HG03060 (cell line): ENCODE measurements around the gene SCN10A.

Source experiments
- ATAC-seq: cut with Tn5 transposase; IDR thresholded peaks from one replicate; pipeline ENCODE4 v1.9.1; 2021; ENCODE audit warnings: low read depth, moderate number of reproducible peaks; ENCODE audit not compliant: unreplicated experiment

SCN10A gene

DNA sequence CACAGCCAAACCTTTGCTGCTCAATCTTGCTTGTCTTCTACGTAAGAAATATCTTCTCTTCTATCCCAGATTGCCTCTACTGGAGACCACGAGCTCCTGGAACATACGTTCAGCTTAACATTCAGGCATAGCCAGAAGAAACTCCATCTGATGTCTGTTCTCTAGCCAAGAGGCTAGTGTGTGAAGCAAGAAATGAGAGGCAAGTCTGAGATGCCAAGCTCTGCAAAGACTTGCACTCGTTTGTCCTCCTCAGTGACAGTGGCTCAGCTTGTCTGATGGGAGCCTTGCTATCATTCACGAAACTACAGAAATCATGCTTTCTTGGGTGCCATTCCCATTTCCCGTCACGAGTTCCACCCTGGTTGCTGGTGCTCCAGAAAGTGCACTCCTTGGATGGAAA, at the start of gene SCN10A:
SCN10A (minus strand) TSS at position 192 of the 400 bp plus-strand sequence. CDS start 22,207 bp downstream, outside the sequence.
- no peak for ATAC-seq

DNA sequence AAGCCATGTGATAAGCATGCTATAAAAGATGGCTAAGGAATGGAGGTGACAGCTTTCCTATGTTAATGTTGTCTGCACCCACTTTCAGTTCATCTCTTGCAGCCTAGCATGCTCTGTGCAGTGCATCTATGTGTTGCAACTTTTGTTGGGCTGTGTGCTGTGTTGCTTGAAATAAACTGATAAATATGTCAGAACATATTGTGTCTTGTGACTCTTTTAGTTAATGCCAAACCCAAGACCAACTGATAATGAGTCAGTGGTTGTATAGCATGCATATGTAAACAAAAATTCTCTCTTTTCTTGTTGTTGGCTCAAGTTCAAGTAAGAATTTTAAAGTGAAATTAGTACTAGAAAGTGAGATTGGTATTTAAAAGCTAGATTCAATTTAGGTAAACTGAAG, 37.0 kb upstream of the SCN10A start:
- ATAC-seq, result no peak

DNA sequence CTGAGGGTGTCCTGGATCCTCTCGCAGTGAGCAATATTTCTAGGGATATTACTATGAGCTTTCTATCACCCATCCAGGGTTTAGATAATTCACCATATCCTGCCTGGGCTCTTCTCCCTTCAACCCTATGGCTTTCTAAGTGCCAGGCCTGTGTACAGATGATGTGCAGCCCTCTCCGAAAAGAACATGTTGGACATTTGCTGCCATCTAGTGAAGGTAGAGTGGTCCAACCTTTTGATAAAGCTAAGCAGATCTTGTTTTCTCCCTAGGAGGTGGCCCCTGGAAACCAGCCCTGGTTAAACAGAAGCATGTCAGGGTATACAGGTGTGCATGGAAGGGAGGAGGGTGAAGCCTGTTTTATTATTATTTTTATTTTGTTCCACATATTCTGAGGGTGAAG, 27.9 kb upstream of the SCN10A start:
- no peak for ATAC-seq

DNA sequence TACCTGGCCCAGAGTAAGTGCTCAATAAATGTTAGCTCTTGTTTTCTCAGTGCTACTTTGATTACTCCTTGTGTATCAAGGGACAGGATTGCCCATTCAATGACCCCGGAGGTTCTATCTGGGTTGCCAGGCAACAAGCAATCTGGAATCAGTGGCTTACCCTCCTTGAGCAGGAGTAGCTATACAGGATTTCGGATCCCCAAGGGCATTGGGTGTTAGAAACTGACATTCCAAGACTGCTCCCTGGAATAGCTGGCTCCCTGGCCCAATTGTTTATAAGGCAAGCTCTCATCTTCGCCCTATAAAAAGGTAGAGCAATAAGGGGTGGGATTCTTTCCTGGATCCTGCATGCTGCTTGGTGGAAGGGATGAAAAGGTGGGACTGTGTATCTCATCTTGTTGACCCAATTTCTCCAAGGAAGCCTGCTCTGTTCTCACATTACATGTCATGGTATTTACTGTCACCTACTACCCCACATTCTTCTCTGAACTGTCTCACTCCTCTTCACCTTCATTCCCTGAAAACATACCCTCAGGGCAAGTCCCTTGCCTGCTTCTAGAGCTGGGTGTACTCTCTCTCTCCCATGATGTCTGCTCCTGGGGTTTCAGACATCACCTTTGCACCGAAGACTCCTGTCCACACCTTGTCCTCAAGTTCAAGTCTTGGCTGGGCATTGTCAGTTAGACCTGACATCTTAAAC, 26.4 kb upstream of the SCN10A start:
- no peak for ATAC-seq

DNA sequence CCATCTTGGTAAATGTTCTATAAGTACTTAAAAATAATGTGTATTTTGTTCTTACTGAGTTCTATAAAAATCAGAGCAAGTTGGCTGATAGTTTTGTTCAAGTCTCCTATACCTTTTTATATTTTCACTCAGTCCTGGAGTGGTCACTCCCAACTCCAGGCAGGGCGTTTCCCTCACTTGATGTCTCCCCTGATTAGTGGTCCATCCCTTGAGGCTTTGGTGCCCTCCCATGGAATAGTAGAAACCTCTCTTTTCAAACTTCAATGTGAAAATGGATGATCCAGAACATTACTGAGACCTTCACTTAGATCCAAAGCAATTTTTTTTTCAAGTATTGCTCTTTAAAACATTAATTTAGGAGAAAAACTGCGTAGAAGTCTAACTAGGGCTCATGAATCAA, 25.0 kb upstream of the SCN10A start:
- no peak for ATAC-seq

DNA sequence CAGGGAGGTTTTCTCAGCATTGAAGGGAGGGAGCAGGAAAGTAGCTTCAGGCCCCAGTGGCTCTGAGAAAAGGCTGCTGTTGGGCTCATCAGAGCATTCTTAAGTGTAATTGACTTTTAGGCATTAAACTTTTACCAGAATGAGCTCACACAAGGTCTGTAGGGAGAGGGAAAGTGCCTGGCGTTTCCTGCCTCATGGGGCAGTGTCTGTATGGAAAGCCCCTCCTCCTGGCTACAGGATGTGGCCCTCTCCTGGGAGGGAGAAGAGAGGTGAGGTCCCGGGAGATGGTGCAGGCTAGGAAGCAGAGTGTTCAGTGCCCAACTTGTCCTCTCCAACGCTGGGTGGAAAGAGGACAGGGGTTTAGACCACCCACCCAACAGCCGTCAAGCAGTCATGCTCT, 21.3 kb upstream of the SCN10A start:
- no peak for ATAC-seq

DNA sequence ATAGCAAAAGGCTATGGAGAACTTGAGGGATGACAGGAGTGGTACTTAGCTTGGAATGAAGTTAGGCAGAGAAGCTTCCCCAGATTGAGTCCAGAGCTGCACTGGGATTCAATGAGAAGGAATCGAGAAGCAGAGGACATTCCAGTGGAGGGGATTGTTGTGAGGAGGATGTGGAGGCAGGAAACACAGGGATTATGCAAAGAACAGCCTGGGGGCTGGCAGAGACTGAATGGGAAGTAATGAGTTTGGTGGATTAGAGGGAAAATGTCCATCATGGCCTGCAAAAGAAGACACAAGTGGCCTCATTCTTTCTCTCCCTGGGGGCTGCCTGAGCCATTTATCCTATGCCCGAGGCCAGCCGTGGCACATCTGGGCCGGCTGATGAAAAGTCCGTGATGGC, 20.5 kb upstream of the SCN10A start:
- no peak for ATAC-seq

DNA sequence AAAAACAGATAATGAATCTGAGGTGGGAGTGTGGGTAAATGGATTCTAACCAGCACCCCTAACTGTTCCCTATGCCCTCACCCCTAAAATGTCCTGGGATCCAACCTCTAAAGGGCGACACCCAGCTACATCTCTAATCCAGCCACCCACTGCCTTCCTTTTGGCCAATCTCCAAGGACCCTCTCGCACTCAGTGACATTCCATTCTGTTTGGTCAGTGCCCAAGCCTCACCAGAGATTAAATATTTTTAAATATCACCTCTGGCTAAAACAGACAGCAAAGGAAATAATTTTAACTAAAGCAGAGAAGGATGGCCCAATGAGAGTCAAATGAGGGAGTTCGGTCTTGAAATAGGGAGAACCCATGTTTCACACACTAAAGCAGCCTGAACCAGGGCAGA, 19.9 kb upstream of the SCN10A start:
- no peak for ATAC-seq

DNA sequence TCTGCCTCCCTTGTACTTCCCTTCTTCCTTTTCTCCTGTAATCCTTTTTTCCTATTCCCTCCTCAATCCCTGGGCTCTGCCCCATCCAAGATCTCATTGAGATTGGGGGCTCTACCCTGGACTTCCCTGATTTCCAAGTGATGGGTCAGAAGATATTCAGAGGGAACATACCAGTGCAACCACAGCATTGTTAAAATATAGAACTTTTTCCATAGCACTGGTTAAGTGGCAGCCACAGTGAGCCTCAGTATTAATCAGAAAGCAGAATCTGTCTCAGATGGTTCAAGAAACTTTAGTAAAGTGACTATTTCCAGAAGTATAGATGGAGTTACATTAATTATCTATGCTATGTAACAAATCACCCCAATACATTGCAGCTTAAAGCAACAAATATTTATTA, 18.7 kb upstream of the SCN10A start:
- ATAC-seq, result no peak

DNA sequence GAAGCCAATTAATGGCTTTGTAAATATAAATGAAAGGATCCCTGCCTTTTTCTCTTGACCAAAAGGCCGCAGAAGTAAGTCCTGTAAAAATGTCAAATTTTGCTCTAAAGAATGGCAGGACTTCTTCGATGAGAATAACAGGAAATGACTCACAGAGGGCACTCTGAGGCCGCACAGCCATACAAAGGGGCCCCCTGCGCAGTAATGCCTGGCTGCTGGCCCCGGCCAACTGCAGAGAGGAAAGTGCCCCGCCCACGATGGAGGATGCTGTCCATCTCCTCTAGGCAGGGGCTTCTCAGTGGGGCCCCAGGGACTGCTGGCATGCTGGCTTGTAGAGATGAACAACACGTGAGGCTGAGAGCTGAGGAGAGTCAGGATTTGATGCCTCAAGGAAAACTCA, 18.1 kb upstream of the SCN10A start:
- no peak for ATAC-seq

DNA sequence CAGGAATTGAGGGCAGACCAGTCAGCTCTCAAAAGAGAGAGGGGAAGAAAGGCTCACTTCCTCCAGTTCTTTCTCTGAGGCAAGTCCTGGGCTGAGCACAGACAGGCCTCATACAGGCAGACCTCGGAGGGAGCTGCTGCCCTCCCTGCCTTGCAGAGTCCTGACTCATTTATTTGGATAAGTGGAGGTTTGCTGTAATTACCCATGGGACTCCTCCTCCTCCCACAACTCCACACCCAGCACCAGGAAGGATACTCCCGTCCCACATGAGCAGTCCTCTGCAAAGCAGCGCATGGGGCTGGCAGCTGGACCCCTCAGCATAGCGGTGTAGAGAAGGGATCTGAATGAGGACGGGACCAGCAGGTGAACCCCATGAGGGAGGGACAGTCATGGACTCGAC, 13.4 kb upstream of the SCN10A start:
- no peak for ATAC-seq

DNA sequence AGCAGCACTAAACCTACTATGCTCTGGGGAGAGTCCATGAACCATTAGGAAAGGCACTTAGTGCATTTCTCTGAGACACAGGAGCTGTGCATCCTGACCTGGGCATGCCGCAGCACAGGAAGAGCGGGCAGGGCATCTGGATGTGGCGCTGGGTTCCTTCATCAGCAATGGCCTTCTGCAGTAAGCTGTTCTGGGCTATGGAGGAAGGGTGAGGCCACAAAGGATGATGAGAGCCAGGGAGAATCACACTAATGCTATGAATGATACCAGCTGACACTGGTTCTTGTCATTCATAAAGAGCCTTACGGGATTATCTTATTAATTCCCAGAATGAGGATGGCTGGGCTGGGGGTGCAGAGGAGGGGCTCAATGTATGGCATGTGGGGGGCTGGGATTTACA, 12.7 kb upstream of the SCN10A start:
- no peak for ATAC-seq

DNA sequence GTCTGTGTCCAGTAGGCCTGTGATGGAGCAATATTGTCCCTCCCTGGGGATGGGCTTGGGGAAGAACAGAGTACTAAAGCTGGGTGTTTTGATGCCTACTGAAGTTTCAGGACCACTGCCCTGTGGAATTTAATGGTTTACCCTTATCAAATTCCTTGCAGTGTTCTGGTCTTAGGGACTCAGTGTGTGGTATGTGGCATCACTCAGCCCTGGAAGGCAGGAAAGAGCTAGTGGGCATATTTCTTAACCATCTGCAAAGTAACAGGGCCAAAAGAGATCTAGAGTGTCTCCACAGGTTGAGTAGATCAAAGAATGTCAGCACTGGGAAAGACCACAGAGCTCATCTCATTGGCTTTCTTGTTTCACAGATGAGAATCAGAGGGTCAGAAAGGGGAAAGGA, 11.8 kb upstream of the SCN10A start:
- ATAC-seq, result no peak

DNA sequence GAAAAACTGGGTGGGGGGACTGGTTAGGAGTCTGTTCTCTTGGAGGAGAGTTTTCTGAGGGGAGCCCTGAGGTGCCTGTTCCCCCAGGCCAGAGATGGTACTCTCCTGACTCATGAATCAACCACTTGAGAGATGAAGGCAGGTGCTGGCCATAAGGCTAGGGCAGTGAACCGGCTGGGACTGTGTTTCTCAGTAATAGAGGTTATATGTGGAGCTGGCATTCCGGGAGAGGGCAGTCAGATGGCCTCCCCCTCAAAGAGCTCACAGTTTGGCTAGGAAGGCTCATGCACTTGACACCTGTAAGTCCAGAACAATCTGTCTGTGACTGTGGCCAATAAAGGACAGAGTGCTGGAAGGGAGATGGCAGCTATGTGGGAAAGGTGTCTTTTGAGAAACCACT, 10.0 kb upstream of the SCN10A start:
- ATAC-seq, result no peak

DNA sequence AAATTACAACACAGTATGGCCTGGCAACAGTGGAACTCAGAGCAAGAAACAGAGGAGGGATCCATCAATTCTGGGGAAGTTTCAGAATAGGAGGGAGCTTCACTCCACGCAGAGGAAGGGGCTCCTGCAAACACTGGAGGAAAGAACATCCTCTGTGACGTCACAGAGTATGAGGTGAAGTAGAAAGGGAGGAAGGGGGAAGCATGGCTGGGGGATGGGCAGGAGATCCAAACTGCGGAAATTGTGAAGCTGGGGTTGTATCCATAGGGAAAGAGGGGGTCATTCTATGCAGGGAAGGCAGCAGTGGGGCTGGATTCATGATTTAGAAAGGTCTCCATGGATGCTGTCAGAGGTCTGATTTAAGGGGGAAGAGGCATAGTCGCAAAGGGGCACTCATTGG, 8.3 kb upstream of the SCN10A start:
- no peak for ATAC-seq

DNA sequence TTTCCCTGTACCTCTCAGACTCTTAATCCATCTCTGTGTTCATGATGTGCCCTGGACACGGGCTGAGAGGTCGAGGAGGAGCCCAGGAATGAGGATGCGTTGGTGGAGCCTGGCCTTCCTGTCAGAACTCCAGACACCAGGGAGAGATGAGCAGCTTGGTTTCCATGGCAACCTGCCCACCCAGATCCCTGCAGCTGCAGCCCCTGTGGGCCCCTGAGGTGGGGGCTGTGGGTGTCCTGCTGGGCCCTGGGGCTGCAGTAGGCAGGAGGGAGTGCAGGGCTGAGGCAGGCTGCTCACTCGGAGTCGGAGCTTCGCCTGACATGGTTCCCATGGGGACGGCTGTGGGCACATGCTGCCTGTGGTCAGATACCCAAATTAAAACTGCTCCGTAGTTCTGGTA, 7.7 kb upstream of the SCN10A start:
- ATAC-seq, result no peak

DNA sequence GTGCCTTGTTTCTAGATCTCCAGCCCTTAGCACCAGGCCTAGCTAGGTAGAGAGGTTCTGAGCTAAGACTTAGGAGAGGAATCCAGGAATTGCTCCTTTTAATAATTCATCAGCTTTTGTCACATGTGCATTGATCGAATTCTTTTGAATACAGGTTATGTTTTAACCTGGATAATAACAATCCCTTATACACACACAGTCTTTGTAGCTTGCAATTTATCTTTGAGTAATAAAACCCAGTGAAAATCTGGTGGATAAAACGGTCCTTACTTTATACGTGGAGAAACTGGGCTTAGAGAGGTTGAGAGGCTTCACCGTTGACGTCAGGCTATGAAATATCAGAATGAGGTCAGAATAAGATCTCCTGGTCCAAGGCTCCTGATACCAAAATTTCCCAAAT, 7.2 kb upstream of the SCN10A start:
- no peak for ATAC-seq

DNA sequence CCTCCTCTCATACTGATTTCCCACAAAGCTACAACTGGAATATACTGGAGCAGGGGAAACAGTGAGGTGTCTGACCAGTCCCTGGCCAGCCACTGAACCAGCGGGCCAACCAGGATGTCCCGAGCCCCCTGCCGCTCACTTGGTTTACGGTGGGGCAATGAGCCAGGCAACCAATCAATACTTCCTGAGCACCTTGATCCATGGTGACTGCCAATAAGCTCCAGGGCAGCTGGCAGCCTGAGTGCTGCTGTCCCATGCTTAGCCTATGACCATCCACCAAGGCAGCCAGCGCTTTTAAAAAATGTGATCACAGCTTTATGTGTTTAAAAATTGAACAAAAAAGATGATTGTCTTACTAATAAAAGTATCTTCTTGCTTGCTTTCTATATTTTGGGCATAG, 4.2 kb downstream of the SCN10A start:
- ATAC-seq, result no peak

DNA sequence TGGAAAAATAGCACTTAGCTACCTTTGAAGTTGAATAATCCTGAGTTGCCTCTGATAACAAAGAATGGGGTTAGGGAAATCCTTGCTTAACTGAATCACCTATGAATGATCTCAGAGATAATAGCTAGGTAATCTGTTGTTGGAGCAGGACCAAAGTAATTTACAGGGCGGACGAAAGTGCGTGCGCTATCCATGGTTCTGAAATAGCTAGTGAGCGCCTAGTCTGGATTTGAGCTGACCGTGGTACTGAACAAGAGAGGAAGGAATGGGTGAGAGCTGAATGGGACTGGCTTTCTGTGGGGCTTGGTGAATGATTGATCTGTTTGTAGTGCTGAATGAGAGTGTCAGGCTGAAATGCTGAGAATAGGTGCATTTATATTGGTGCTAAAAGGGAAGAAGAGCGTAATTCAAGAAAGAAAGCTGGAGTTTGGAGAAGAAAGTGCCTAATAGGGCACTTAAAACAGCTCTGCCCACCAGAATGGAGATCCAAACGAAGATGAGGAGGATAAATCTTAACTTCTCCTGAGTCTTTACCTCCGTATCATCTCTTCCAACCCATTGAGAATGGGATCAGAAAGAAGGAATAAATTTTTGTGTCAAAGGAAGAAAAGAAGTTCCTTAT, 10.1 kb downstream of the SCN10A start:
- ATAC-seq, result no peak

DNA sequence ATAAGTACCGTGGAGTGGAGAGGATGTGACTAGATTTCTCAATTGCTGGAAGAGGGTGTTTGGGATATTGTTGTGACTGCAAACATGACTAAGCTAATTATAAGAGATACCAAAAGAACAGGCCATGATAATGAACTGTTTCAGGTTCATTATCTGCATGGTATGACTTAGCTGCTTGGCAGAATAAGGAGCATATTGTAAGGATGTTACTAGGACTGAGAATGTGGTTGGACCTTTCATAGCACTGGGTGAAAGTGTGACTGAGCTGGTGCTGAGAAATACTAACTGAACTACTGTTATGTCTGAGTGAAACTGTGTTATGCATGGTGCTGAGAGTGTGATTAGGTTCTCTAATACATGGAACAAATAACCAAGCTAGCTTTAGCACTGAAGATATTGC, 11.0 kb downstream of the SCN10A start:
- no peak for ATAC-seq

DNA sequence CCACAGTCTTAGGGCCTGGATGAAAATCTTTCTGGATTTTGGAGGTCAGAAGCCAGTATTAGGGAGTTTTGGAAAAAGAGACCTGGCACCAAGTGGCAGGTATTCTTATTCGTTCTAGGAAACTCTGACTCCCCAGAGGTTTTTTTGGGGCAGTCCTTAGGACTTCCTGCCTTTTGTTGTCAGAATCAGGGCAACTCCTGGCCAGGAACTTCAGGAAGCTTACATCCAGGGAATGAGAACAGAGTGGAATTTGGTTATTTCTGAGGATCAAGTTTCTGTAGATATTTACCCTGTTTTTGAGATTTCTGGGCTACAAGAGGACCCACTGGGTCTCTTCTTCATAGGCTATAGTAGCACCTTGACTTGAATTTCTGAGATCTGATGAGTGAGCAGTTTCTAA, 15.5 kb downstream of the SCN10A start:
- ATAC-seq, result no peak

DNA sequence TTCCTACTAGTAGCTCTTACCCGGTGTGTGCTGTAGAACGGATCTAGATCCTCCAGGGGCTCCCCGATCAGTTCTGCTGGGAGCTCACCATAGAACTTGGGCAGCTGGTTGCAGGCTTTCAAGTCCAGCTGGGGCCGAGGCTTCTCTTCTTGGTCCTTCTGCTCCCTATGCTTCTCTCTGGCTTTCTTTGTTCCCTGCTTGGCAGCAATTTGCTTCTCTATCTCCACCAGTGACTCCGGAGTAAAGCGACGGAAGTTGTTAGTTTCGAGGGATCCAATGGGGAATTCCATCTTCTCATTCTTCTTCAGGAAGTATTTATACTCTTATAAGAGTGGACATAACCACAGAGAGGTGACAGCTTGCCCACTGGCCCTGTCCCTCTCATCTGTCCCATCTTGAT, 22.3 kb downstream of the SCN10A start:
- no peak for ATAC-seq

DNA sequence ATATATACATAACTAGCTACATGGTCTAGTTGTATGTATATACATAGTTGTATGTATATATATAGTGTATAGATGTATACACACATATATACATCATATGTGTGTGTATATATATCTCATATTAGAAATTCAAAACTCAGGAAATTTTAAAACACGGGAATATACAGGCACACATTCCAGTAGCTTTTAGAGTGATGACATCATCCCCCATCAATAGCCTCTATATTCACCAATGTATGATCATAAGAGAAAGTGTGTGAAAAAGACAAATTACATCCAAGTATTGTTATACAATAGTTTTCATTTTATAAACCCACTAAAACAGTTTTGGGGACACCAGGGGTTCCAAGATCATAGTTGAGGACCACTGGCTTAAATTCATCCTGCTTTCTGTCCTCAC, 23.0 kb downstream of the SCN10A start:
- no peak for ATAC-seq
